ENCODE measurements around the gene ATG7.

Gene ATG7

DNA sequence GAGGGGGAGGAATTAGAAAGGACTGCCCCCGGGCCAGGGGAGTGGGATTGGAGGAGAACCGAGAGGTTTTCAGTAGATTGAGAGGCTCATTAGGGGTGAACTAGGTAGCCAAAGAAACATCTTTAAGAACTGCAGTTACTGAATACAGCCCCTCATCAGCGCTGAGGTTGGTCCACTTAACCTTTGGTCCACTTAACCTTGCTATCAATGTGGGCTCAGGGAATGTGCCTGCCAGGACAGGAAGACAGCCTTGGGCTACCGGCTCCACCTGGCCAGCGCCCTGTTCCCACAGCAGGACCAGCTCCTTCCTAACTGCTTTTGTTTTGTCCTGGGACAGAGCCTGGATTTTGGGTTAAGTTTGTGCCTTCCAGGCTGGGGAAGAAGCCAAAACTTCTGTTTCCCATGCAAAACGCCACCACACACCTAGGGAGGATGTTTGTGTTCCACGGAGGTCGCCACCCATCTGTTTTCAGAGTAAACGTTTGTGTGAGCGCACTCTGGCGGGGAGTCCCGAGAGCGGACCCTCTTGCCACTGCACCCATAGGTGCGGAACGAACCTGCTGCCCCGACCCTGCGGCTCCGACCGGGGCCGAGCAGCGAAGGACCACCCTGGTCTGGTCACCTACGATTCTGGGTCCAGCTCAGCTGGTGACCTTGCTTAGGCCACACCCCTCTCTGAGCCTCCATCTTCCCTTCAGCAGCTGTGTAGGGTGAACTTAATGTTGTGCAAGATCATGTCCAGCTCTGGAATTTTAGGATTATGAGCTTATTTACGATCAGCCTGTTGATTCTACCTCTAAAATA, 264.1 kb downstream of the ATG7 start:
- Histone ChIP-seq H3K27ac (no peak overlapping the region), H3K36me3 (replicated peaks) (no peaks in the 10 kb centered on the region), H3K27me3 (replicated peaks) (no peaks in the 10 kb centered on the region), H3K4me3 (ENCODE audit: low read depth, low read length) (no peak overlapping the region)
- TF ChIP-seq CTCF (IDR thresholded peaks at IDR 0.05; ENCODE audit: low read depth, low read length, missing control alignments): no peak
- in situ Hi-C loops (cut with HindIII; ENCODE audit: low pct_ligation_motif_present, low sequenced_read_pairs): loop anchor here (25.0 kb wide), 1 partner anchor 149 kb away; no protein-coding TSS in a partner anchor
- no peak for DNase-seq

GRCh38 chr3:11536936-11537612, 264.9 kb downstream of the ATG7 start:
- no peaks in the 10 kb centered on the region for H3K27me3 ChIP-seq (replicated peaks)
- H3K36me3 ChIP-seq (replicated peaks): no peaks in the 10 kb centered on the region
- DNase-seq: no peak
- no peak for TF ChIP-seq CTCF (IDR thresholded peaks at IDR 0.05; ENCODE audit: low read depth, low read length, missing control alignments)
- in situ Hi-C loops (cut with HindIII; ENCODE audit: low pct_ligation_motif_present, low sequenced_read_pairs): loop anchor here (25.0 kb wide), 1 partner anchor 150 kb away; no protein-coding TSS in a partner anchor
- no peak overlapping the region for H3K4me3 ChIP-seq (ENCODE audit: low read depth, low read length)
- H3K27ac ChIP-seq: no peak overlapping the region

- H3K36me3 ChIP-seq (replicated peaks): no peaks in the 10 kb centered on the region
- H3K4me3 ChIP-seq (ENCODE audit: low read depth, low read length): no peak overlapping the region
- H3K27ac ChIP-seq: no peak overlapping the region
- in situ Hi-C loops (cut with HindIII; ENCODE audit: low pct_ligation_motif_present, low sequenced_read_pairs): loop anchor here (25.0 kb wide), 1 partner anchor 151 kb away; no protein-coding TSS in a partner anchor
- TF ChIP-seq CTCF (IDR thresholded peaks at IDR 0.05; ENCODE audit: low read depth, low read length, missing control alignments): no peak
- H3K27me3 ChIP-seq (replicated peaks): no peaks in the 10 kb centered on the region
- no peak for DNase-seq
Measured at GRCh38 chr3:11538581-11538980, 266.4 kb downstream of the ATG7 start.

DNA sequence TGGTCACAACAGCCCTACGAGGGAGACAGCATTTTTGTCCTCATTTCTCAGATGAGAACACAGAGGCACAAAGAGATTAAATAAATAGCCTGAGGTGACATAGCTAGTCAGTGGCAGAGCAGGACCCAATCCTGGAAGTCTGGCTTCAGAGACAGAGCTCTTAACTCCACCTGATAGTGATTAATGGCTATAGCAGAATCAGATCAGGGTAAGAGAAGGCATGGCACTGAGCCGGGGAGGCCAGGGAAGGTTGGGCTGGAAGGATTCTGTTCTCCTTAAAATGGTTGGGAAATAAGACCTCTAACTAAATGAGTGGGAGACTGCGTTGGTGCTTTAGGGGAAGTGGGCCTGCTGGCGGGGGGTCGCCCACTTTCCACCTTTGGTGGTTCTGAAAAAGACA, 267.0 kb downstream of the ATG7 start:
- DNase-seq: no peak
- Histone ChIP-seq H3K36me3 (replicated peaks) (no peaks in the 10 kb centered on the region), H3K4me3 (ENCODE audit: low read depth, low read length) (no peak overlapping the region), H3K27me3 (replicated peaks) (no peaks in the 10 kb centered on the region), H3K27ac (no peak overlapping the region)
- in situ Hi-C loops (cut with HindIII; ENCODE audit: low pct_ligation_motif_present, low sequenced_read_pairs): loop anchor here (25.0 kb wide), 1 partner anchor 152 kb away; no protein-coding TSS in a partner anchor
- no peak for TF ChIP-seq CTCF (IDR thresholded peaks at IDR 0.05; ENCODE audit: low read depth, low read length, missing control alignments)

DNA sequence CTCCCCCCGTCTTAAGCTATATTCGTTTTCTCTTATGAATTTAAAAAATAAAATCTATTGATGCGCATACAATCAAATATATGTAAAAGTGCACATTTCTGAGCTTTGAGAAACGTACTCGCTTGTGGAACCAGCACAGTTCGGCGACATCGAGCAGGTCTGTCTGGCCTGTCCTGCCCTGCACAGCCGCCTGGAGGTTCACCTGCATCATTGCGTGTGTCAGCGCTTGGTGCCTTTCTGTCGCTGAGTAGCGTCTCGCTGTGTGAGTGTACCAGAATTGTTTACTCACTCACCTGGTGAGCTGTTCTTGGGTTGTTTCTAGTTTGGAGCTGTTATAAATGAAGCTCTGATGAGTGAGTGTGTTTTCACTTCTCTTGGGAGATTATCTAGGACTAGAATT, 267.5 kb downstream of the ATG7 start:
- in situ Hi-C loops (cut with HindIII; ENCODE audit: low pct_ligation_motif_present, low sequenced_read_pairs): loop anchor here (25.0 kb wide), 1 partner anchor 152 kb away; no protein-coding TSS in a partner anchor

More for the DNA sequence above, 267.5 kb downstream of the ATG7 start:
- Histone ChIP-seq H3K4me3 (ENCODE audit: low read depth, low read length) (no peak overlapping the region), H3K27ac (no peak overlapping the region), H3K36me3 (replicated peaks) (no peaks in the 10 kb centered on the region), H3K27me3 (replicated peaks) (no peaks in the 10 kb centered on the region)
- no peak for TF ChIP-seq CTCF (IDR thresholded peaks at IDR 0.05; ENCODE audit: low read depth, low read length, missing control alignments)
- DNase-seq: no peak
